Keratinocyte (primary cell): ENCODE results near the gene ASPSCR1. TPM values are rescaled to one million over a fixed set of nuclear protein-coding genes. Genes with fewer than 3 reads are reported as not detected.

ENCODE experiments used
- DNase-seq: peaks from one replicate; pipeline ENCODE4 v3.0.0-alpha.2; 2011; ENCODE audit warnings: low read depth, missing footprints, low spot score
- FAIRE-seq: peaks from 2 replicates; lab custom pipeline; 2011; peaks lifted over from hg19 to GRCh38; lab: Jason Lieb, UNC
- H2AFZ ChIP-seq: 2 replicates; pipeline ENCODE4 v1.6.0; 2012; ENCODE audit warnings: low read length, control low read depth, inconsistent platforms; ENCODE audit not compliant: control insufficient read depth
- H3K27ac ChIP-seq: 2 replicates; pipeline ENCODE4 v1.5.1; 2011; ENCODE audit warnings: low read length; ENCODE audit not compliant: control insufficient read depth, insufficient read depth
- H3K27me3 ChIP-seq: 3 replicates; pipeline ENCODE4 v1.6.0; 2011; ENCODE audit warnings: low read length; ENCODE audit not compliant: control insufficient read depth, insufficient read depth; ENCODE audit errors: extremely low read depth
- H3K36me3 ChIP-seq, 2 experiments: 2 replicates in 1 of 2; 3 replicates in 1 of 2; pipeline ENCODE4 v1.5.1; 2011; ENCODE audit warnings: low read length in 2 of 2, mild to moderate bottlenecking in 1 of 2; ENCODE audit not compliant: control insufficient read depth in 2 of 2, insufficient read depth in 2 of 2; ENCODE audit errors: extremely low read depth in 1 of 2
- H3K4me1 ChIP-seq: 3 replicates; pipeline ENCODE4 v1.5.1; 2011; ENCODE audit warnings: low read length; ENCODE audit not compliant: control insufficient read depth, insufficient read depth; ENCODE audit errors: extremely low read depth
- H3K4me2 ChIP-seq: 3 replicates; pipeline ENCODE4 v1.6.0; 2011; ENCODE audit warnings: low read depth, low read length; ENCODE audit not compliant: control insufficient read depth, insufficient read depth; ENCODE audit errors: extremely low read depth
- H3K4me3 ChIP-seq, 3 experiments: fragments of 200-600 bp in 1 of 3; sonication (generic) in 1 of 3; 2 replicates in 2 of 3; 3 replicates in 1 of 3; pipeline ENCODE4 v1.5.1; 2011 to 2016; ENCODE audit warnings: low read length in 3 of 3, mild to moderate bottlenecking in 3 of 3, control low read depth in 2 of 3, inconsistent platforms in 1 of 3, low read depth in 1 of 3, mixed read lengths in 1 of 3, mixed run types in 1 of 3, moderate library complexity in 1 of 3; ENCODE audit not compliant: control insufficient read depth in 2 of 3, insufficient read depth in 2 of 3; ENCODE audit errors: extremely low read depth in 1 of 3
- H3K79me2 ChIP-seq: 2 replicates; pipeline ENCODE4 v1.6.0; 2012; ENCODE audit warnings: low read length; ENCODE audit not compliant: control insufficient read depth, insufficient read depth
- H3K9ac ChIP-seq: 3 replicates; pipeline ENCODE4 v1.6.0; 2011; ENCODE audit warnings: low read length; ENCODE audit not compliant: control insufficient read depth, insufficient read depth; ENCODE audit errors: extremely low read depth
- H3K9me1 ChIP-seq: 3 replicates; pipeline ENCODE4 v1.6.0; 2011; ENCODE audit warnings: low read length; ENCODE audit not compliant: control insufficient read depth, insufficient read depth; ENCODE audit errors: extremely low read depth
- H3K9me3 ChIP-seq: 2 replicates; pipeline ENCODE4 v1.5.1; 2012; ENCODE audit warnings: low read depth, low read length; ENCODE audit not compliant: control insufficient read depth
- H4K20me1 ChIP-seq: 3 replicates; pipeline ENCODE4 v1.6.0; 2011; ENCODE audit warnings: low read length; ENCODE audit not compliant: control insufficient read depth, insufficient read depth; ENCODE audit errors: extremely low read depth
- EZH2 ChIP-seq: IDR thresholded peaks from one replicate; pipeline ENCODE4 v1.6.1; 2012; ENCODE audit warnings: inconsistent platforms, mild to moderate bottlenecking, low read length, moderate library complexity
- dilution Hi-C: fragments of 300-500 bp; cut with MboI; formaldehyde crosslinking; loops from one replicate; pipeline ENCODE4 v1.7.0; 2020; ENCODE audit warnings: low sequenced_read_pairs; ENCODE audit not compliant: extremely low pct_ligation_motif_present
- polyA plus RNA-seq, 5 experiments: library from polyadenylated mRNA; depleted of rRNA in 3 of 5; stranded (reverse) in 3 of 5; stranded (forward) in 1 of 5; unstranded in 1 of 5; fragments of >200 nt; gene quantifications; 1 replicate in 1 of 5; 2 replicates in 3 of 5; 3 replicates in 1 of 5; pipeline versions ENCODE4 v1.2.1 to v1.2.3, GENCODE V29; 2011 to 2012; ENCODE audit warnings: missing spikeins in 2 of 5, low read depth in 1 of 5, low replicate concordance in 1 of 5
- TF ChIP-seq, protein P1 (sequence below), 3 experiments: IDR thresholded peaks in 1 of 3; conservative IDR thresholded peaks in 1 of 3; optimal IDR thresholded peaks in 1 of 3; 2 replicates in 2 of 3; 3 replicates in 1 of 3; pipeline versions ENCODE3 to v1.5.1; 2011; ENCODE audit warnings: low read length in 3 of 3, mild to moderate bottlenecking in 3 of 3, moderate library complexity in 2 of 3, control low read depth in 1 of 3, inconsistent platforms in 1 of 3; ENCODE audit not compliant: insufficient read depth in 2 of 3; ENCODE audit errors: extremely low read depth in 1 of 3

ASPSCR1 gene
- polyA plus RNA-seq, 1 donor (not counting 4 experiments of a cell fraction or from before 2014, with no cell fraction given): 5.2 TPM

DNA sequence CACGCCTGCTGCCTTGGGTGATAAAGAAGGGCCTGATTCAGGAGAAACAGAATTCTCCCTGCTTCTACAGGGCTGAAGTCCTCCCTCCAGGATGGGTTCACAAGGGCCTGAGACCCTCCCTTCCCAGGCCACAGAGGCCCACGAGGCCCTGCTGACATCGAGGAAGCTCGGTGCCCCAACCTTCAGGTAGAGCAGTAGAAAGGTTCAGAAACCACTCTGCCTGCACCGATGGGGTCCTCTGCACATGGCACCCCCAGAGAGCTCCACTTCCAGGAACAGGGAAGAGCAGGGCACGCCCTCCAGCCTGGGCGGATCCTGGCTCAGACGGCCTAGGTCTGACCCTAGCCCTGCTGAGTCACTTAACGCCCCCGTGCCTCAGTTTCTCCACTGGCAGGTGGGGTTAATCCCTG, 44.5 kb downstream of the ASPSCR1 start:
- DNase-seq (no peak), FAIRE-seq (no peak)
- Histone ChIP-seq H3K9ac (peak overlapping the region; percentile 80), H2AFZ (peak overlapping the region; percentile 10), H3K27ac (peak overlapping the region; percentile 40), H3K9me3 (no peaks in the 10 kb centered on the region), H4K20me1 (peaks cover 6% of the 10 kb centered on the region), H3K36me3 (peaks cover 0 to 4% of the 10 kb centered on the region in 2 experiments), H3K9me1 (no peaks in the 10 kb centered on the region), H3K79me2 (peaks cover 5% of the 10 kb centered on the region), H3K4me1 (peaks cover 26% of the 10 kb centered on the region), H3K4me2 (peak overlapping the region; percentile 97), H3K27me3 (no peaks in the 10 kb centered on the region), H3K4me3 (peak overlapping the region; percentile 73 to 97 (median 85))
- TF ChIP-seq EZH2: no peak
- TF ChIP-seq, protein P1, sequence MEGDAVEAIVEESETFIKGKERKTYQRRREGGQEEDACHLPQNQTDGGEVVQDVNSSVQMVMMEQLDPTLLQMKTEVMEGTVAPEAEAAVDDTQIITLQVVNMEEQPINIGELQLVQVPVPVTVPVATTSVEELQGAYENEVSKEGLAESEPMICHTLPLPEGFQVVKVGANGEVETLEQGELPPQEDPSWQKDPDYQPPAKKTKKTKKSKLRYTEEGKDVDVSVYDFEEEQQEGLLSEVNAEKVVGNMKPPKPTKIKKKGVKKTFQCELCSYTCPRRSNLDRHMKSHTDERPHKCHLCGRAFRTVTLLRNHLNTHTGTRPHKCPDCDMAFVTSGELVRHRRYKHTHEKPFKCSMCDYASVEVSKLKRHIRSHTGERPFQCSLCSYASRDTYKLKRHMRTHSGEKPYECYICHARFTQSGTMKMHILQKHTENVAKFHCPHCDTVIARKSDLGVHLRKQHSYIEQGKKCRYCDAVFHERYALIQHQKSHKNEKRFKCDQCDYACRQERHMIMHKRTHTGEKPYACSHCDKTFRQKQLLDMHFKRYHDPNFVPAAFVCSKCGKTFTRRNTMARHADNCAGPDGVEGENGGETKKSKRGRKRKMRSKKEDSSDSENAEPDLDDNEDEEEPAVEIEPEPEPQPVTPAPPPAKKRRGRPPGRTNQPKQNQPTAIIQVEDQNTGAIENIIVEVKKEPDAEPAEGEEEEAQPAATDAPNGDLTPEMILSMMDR (optimal IDR thresholded peaks at IDR 0.05 in 1 of 3, IDR thresholded peaks at IDR 0.05 in 1 of 3, conservative IDR thresholded peaks at IDR 0.05 in 1 of 3; ENCODE audit: extremely low read depth in 1 of 3, insufficient read depth in 2 of 3, low read length in 3 of 3): no peak
- dilution Hi-C loops: no loop called here

DNA sequence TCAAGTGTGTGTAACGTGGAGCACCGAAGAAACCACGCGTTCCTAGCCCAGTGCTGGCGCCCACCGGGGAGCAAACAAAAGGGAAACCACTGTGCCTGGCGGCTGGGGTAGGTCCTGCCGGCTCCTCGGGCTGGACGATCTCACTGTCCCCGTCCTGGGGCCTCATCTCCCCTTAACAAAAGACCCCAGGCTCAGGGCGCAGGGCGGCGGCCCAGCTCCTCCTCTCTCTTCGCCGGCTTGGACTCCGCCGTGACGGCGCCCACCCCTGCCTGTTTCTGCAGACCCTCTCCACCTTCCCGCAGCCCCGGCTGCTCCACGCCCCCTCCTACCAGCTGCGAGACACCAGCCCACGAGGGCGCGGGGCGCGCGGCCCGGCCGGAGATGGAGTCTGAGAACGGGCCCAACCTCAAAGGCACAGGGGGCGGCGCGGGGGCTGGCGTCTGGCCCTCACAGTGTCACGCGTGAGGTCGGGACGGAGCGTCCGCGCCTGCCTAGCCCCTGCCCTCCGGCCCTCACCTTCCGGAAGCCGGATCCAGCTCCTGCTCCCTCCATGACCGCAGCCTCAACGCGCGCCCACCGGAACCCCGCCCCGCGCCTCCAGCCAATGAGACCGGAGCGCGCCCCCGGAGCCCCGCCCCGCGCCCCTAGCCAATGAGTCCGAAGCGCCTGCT, 45.0 kb downstream of the ASPSCR1 start, which contains the start of gene CENPX:
Gene CENPX, minus strand, starts transcription at position 569 of the 671 bp plus-strand sequence. Its CDS starts 17 bp downstream, at position 552.
- peak within 1 kb of the TSS; percentile 97 for H3K4me2 ChIP-seq
- TF ChIP-seq, protein P1 (optimal IDR thresholded peaks at IDR 0.05 in 1 of 3, IDR thresholded peaks at IDR 0.05 in 1 of 3, conservative IDR thresholded peaks at IDR 0.05 in 1 of 3; ENCODE audit: extremely low read depth in 1 of 3, insufficient read depth in 2 of 3, low read length in 3 of 3): no peak
- no peak for TF ChIP-seq EZH2
- H3K27ac ChIP-seq: peak within 1 kb of the TSS; percentile 40
- H3K9me3 ChIP-seq: no peaks in the 10 kb centered on the region
- FAIRE-seq (no peak), DNase-seq (no peak)
- no peaks in the 10 kb centered on the region for H3K27me3 ChIP-seq
- H3K4me3 ChIP-seq: peak within 1 kb of the TSS; percentile 73 to 97 (median 85)
- dilution Hi-C loops: no loop called here
- peaks cover 5% of the 10 kb centered on the region for H3K79me2 ChIP-seq
- H2AFZ ChIP-seq: peak within 1 kb of the TSS; percentile 78
- H4K20me1 ChIP-seq: peaks cover 6% of the 10 kb centered on the region
- no peaks in the 10 kb centered on the region for H3K9me1 ChIP-seq
- peak within 1 kb of the TSS; percentile 80 for H3K9ac ChIP-seq
- peaks cover 26% of the 10 kb centered on the region for H3K4me1 ChIP-seq
- H3K36me3 ChIP-seq: peaks cover 0 to 4% of the 10 kb centered on the region in 2 experiments
